HG03432 (cell line): ENCODE results near the gene SIPA1L3.

Experiments
- ATAC-seq: cut with Tn5 transposase; IDR thresholded peaks from one replicate; pipeline ENCODE4 v1.9.1; 2021; ENCODE audit warnings: mild to moderate bottlenecking, moderate library complexity; ENCODE audit not compliant: unreplicated experiment

SIPA1L3 gene

GRCh38 chr19:38180071-38180470, 273.1 kb downstream of the SIPA1L3 start:
- no peak for ATAC-seq

- no peak for ATAC-seq
These were observed 275.7 kb downstream of the SIPA1L3 start for GRCh38 chr19:38182536-38183210.

- ATAC-seq = no peak
These were observed 276.4 kb downstream of the SIPA1L3 start for GRCh38 chr19:38183251-38183897.

GRCh38 chr19:38184815-38185214, 277.8 kb downstream of the SIPA1L3 start:
- no peak for ATAC-seq

- no peak for ATAC-seq
These were observed 278.6 kb downstream of the SIPA1L3 start for GRCh38 chr19:38185562-38185961.

GRCh38 chr19:38190061-38190460, 283.1 kb downstream of the SIPA1L3 start:
- ATAC-seq = no peak

GRCh38 chr19:38190793-38191192, 283.8 kb downstream of the SIPA1L3 start:
- ATAC-seq = no peak

GRCh38 chr19:38191747-38192146, 284.7 kb downstream of the SIPA1L3 start:
- ATAC-seq = no peak

- ATAC-seq = no peak
These were observed 286.4 kb downstream of the SIPA1L3 start for GRCh38 chr19:38193445-38193844.

- no peak for ATAC-seq
These were observed 287.2 kb downstream of the SIPA1L3 start for GRCh38 chr19:38194061-38194701.

GRCh38 chr19:38195237-38195636, 288.2 kb downstream of the SIPA1L3 start:
- no peak for ATAC-seq

- no peak for ATAC-seq
These were observed 289.3 kb downstream of the SIPA1L3 start for GRCh38 chr19:38196245-38196837.

GRCh38 chr19:38196948-38197656, 290.1 kb downstream of the SIPA1L3 start:
- no peak for ATAC-seq

- ATAC-seq = no peak
These were observed 291.1 kb downstream of the SIPA1L3 start for GRCh38 chr19:38197937-38198704.

GRCh38 chr19:38199340-38199739, 292.3 kb downstream of the SIPA1L3 start:
- no peak for ATAC-seq

- no peak for ATAC-seq
These were observed 294.7 kb downstream of the SIPA1L3 start for GRCh38 chr19:38201731-38202130.

GRCh38 chr19:38202504-38202903, 295.5 kb downstream of the SIPA1L3 start:
- ATAC-seq = no peak

GRCh38 chr19:38203197-38203596, 296.2 kb downstream of the SIPA1L3 start:
- no peak for ATAC-seq

- ATAC-seq = no peak
These were observed 297.1 kb downstream of the SIPA1L3 start for GRCh38 chr19:38204096-38204495.

GRCh38 chr19:38204728-38205127, 297.7 kb downstream of the SIPA1L3 start:
- ATAC-seq = no peak
